T-helper 1 cell (primary cell): ENCODE results near the gene TNXB.
"Not testable (repeated sequence)": the region's sequence is repeated elsewhere in the genome, so short reads cannot be mapped to it uniquely, and the experiment has no call there.

Experiments
- DNase-seq, 5 donors: peaks; one replicate each; pipeline ENCODE4 v3.0.0-alpha.2; 2012 to 2020

Gene TNXB

GRCh38 chr6:31996385-31996784 lies 112.8 kb downstream of the TNXB start:
- DNase-seq = not testable (repeated sequence)

GRCh38 chr6:31994421-31994820 lies 114.7 kb downstream of the TNXB start:
- DNase-seq = not testable (repeated sequence)
